Activated CD4-positive, alpha-beta T cell treated with anti-CD3 and anti-CD28 coated beads, Interleukin-10, Interleukin-2, amounts not matched to agents 100 ng/mL and 50 ng/mL, durations not matched to agents 16 hours and 8 hours (primary cell): ENCODE measurements around the gene DOCK4.

Source experiments
- DNase-seq: peaks from one replicate; pipeline ENCODE4 v3.0.0-alpha.2; 2020

The DOCK4 gene

GRCh38 chr7:112214268-112214667, 8.1 kb upstream of the DOCK4 start:
- DNase-seq: no peak

DNA sequence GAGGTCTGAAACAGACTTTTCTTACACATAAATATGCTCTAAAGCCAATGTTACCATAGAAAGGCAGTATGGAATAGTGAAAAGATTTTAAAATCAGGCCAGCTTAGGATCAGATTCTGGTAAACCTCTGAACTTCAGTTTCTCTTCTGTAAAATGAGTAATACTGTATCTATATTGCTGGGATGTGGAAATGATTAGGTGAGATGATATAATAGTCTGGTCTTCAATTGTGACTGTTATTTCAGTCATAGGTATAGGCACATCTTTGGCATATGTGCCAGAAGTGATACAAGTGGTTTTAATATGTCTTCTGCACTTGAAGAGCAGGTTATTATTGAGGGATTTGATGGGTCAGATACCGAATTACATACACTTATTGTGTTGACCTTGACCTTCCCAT, 7.5 kb upstream of the DOCK4 start:
- no peak for DNase-seq

GRCh38 chr7:112212571-112212970, 6.4 kb upstream of the DOCK4 start:
- no peak for DNase-seq

GRCh38 chr7:112211348-112211907, 5.2 kb upstream of the DOCK4 start:
- DNase-seq: no peak

GRCh38 chr7:112207765-112208164, 1.6 kb upstream of the DOCK4 start:
- no peak for DNase-seq

DNA sequence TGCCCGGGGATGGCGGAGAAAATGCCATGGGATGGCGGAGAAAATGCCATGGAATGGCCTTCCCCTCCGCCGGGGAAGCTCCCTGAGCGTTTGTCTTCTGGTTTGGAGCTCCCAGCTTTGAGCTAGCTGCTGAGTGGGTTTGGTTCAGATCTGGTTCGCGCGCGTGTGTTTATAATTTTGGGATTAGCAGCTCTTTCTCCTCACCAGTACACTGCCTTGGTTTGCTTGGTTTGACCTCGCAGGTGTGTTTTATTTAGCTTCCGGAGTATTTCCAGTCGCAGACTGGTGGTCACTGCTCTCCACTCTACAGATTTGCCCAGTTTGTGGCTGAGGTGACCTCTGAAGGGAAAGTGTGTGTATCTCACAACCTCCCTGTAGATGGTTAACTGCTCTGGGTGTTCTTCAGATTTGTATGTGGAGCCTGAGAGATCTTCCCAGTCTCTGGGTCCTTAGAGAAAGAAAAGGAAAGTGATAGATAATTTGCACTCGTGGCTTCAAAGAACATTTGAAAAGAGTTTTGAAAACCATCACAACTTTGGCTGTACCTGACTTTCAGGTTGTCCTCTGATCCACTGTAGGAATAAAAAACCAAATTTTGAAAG, 893 bp upstream of the DOCK4 start:
- DNase-seq: peak; percentile 5

- peak; percentile 26 for DNase-seq
These were observed 609 bp downstream of the DOCK4 start for GRCh38 chr7:112205343-112206237.

DNA sequence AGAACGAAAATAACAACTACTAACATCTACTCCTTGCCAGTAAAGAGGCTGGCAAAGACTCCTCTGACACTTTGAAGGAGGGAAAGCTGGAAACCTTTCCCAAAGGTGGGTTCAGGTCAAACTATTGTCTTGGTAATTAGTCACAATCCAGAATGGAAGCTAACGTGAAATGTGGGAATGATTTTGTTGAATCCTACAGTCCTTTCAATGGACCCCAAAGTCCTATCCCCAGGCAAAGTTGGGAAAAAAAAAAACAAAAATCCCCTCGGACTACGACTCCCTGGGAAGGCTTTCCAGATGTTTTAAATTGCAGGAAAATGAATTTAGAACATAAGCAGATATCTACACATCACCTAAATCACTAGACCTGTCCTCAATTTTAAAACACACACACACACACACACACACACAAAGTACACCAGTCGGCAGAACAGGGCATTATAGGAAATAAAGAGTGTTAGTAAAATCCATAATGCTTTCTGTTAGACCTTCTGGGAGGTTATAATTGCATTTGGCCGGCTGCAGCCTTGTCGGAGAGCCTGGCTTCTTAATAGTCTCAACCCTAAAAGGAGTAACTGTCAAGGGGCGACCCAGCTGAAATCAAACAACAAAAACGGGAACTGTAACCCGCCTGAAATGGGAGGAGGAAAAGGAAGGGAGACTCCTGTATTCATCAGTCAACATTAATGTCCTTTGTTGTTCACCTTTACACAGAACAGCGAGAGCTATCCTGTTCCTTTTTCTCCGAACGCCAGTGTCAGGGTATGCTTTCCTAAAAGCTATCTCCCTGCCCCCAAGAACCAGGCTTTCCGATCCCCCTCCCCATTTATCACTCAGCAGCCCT, 1.5 kb downstream of the DOCK4 start:
- peak; percentile 4 for DNase-seq

DNA sequence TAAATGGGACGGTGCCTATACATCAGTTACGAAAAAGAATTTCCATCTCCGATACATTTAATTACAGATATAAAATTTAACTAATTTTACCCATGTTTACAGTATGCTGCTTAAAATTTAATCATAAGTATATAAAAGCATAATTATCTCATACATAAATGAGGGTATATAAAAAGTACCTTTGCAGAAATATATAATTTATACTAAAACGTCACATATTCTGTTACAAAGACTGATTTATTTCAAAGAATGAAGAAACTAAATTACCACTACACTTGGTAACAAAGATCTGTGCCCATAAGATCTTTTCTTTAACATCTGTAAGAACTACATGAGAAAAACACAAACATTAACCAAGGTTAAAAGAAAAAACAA, 2.8 kb downstream of the DOCK4 start:
- no peak for DNase-seq

- no peak for DNase-seq
These were observed 3.4 kb downstream of the DOCK4 start for GRCh38 chr7:112202816-112203215.

DNA sequence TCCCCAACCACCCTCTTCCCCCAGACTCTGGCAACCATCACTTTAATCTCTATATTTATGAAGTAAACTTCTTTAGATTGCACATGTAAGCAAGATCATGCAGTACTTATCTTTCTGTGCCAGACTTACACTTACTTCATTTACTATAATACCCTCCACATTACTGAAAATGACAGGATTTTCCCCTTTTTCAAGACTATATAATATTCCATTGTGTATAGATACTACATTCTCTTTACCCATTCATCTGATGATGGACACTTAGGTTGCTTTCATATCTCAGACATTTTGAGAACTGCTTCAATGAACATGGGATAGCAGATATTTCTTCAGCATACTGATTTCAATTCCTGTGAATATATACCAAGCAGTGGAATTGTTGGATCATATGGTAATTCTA, 4.4 kb downstream of the DOCK4 start:
- no peak for DNase-seq

DNA sequence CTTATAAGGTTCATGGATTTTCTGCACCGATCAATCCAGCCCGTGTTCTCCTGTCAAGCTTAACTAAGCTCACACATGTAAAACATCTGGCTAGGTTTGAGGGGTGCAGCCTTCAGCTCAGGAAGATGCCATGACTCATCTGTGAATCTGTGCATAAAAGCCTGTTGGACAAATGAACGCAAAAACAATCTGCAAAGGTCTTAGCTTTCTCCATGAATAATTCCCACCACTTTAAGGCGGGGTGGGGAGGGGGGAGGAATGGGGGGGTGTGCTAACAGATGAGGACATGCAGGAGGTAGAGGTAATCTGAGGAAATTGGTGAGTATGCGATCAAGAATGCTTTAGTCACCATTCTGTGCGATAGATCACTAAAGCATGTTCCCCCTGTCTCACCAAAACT, 4.8 kb downstream of the DOCK4 start:
- DNase-seq: no peak

GRCh38 chr7:112199672-112200071, 6.5 kb downstream of the DOCK4 start:
- DNase-seq: no peak

- DNase-seq: peak; percentile 45
These were observed 7.1 kb downstream of the DOCK4 start for GRCh38 chr7:112199035-112199655.

DNA sequence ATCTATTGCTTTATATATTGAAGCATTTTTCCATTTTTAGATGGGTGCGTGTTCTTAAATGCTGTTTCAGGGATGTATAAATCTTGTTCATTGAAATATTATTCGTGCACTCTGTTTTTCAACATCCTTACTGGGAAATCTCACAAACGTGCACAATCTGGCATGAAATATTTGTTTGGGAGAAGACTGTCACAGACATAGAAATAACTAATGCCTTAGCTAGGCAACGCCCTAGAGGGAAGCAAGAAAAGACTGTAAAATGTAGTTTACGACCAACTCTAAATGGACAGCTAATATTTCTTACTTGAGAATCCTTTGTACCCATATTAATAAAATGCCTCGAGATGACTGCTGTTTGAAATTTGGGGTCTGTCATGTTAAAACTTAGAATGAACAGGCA, 8.9 kb downstream of the DOCK4 start:
- no peak for DNase-seq

- no peak for DNase-seq
These were observed 10.5 kb downstream of the DOCK4 start for GRCh38 chr7:112195717-112196116.

GRCh38 chr7:112193915-112194502, 12.2 kb downstream of the DOCK4 start:
- DNase-seq: no peak

- DNase-seq: peak; percentile 15
These were observed 13.7 kb downstream of the DOCK4 start for GRCh38 chr7:112192236-112193154.

DNA sequence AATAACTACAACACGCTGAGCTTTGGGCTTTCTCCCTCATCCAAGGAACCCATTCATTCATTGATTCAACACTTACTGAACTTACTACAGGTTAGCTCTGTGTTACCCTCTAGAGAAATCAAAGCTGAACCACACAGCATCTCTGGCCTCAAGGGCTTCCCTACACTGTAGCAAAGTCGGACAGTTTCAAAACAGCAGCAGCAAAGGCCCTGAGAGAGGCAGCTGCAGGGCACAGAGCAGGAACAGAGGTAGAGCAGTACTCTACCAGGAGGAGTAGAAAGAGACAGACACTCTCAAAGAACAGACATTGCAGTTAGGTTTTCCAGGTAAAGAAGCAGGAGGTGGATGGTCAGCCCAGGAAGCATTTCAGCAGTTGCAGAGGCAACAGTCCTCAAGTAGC, 16.1 kb downstream of the DOCK4 start:
- DNase-seq: no peak

GRCh38 chr7:112189691-112190090, 16.5 kb downstream of the DOCK4 start:
- DNase-seq: no peak

DNA sequence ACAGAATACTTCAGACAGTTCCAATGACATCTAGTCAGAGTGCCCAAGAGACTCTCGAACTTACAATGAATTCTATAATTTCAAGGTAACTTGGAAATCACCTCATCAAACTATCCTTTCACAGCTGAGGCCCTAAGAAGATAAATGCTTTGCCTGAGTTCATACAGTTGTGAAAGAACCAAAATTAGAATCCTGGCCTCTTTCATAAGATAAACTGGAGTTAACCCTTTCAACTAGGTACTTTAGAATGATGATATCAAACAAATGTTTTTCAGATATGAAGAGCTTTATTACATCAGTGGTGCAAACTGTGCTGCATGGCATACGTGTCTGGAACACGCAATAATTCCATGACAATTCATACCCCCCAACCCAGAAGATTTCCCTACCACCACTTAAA, 17.9 kb downstream of the DOCK4 start:
- DNase-seq: no peak
